GM19240 (cell line): ENCODE measurements around the gene TGM4.
"Not testable (repeated sequence)": the region's sequence is repeated elsewhere in the genome, so short reads cannot be mapped to it uniquely, and the experiment has no call there.

ENCODE experiments used
- DNase-seq: peaks from one replicate; pipeline ENCODE4 v3.0.0; 2011; ENCODE audit warnings: low spot score; ENCODE audit not compliant: insufficient read length

Gene TGM4

DNA sequence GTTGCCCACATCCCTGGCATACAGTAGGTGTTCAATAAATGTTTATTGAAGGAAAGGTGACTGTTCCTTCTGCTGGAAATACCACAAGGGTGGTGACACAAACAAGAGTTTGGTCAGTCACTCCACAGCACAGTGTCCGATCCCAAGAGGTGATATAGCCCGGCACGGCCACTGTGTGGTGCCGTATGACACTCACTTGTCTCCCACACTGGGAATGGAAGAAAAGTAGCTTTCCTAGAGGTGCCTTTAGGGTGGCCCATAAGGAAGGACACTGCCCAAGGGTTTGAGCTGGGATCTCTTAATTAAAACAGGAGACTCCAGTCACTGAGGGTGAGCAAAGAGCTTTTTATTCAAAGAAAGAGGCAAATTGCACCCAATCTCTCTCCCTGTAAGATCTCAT is 40.5 kb downstream of the TGM4 start:
- DNase-seq = no peak

DNA sequence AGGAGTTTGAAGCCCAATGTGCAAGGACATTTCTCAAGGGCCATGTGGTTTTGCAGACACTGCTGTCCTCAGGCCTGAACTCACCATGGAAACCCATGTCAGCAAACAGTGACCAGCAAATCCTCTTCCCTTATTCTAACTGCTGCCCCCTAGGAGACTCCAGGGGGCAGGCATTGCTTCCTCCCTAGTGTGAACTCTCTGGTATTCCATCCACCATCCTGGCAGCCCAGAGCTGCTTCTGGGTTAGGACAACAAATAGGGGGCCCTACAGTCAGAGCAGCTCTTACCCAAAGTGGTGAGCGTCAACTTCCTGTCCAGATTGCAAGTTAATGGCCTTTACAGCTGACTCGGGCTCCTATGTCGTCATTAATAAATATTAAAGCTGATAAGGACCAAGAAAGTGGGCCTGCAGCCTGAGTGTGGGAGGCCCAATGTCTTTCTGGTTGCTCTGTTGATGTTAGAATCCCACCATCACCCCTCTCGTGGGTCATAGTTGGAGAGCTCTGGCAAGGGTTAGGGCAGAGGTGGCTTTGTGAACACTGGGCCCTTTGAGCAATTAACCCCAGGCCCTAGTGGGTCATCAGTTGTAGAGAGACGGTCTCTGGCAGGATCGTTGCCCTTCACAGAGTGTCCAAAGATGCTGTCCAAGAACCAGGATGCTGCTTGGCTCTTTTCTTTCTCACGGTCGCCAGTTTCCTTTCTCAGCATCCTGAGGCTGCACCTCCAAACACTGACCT is 41.5 kb downstream of the TGM4 start:
- DNase-seq = no peak

DNA sequence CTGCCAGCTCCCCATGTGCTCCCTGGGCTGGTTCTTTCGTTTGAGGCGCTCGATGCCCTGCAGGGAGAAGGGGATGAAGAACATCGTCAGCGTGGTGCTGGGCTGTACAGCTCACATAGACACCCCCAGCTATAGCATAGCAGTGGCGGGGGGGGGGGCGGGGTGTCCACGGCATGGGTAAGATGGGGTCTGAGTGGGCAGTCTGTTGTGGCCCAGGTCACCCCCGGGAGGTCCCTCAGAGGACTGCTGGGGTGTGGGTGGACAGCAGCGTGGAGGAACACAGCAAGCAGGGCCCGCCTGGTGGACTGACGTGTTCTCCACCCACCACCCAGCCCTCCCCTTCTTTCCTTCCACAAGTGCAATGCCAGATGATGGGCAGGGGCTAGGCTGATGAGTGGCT is 43.7 kb downstream of the TGM4 start:
- no peak for DNase-seq

DNA sequence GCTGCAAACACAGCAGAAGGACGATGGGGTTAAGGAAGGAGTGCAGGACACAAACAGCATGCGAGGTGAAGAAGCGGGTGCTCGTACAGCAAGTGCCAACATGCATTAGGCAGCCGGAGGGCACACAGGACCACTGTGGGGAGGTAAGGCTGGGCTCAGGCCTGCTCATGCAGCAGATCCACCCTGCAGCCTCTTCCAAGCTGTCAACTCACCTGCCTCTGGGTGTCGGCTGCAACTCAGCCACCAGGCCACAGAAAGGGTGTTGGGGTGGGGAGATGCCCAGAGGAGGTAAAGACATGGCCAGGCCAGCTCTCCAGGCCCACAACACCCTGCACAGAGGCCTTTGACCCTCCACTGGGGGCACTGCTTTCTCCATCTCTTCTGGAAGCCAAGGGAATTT is 44.2 kb downstream of the TGM4 start:
- DNase-seq = no peak

GRCh38 chr3:44920081-44920480 is 45.7 kb downstream of the TGM4 start:
- DNase-seq = no peak

- no peak for DNase-seq
Observed at GRCh38 chr3:44923632-44924456, 49.4 kb downstream of the TGM4 start.

DNA sequence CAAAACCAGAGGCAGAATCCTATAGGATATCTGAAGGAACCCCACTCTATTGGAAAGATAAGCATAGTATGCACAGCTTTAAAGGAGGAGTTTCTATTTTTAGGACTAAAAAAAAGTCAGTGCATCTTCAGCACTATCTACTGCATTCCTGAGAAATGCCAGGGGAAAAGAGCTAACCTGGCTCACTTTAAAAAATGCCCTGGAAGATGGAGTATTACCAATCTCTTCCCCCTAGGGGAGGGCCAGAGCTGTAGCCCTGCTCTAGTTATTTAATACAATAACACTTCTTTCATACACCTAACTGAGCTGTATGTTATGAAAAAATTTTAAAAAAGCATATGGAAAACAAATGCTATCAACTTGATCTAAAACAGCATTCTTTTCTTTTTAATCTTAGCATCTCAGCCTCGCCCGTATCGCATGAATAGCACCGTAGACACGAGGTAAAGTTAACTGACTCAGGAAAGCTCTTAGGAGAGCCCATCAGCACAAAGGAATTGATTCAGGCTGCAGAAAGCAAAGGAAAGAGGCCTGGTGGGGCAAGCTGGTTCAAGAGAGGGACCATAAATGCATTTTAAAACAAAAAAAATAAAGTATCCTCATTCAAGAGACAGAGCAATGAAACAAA is 50.2 kb downstream of the TGM4 start:
- no peak for DNase-seq

DNA sequence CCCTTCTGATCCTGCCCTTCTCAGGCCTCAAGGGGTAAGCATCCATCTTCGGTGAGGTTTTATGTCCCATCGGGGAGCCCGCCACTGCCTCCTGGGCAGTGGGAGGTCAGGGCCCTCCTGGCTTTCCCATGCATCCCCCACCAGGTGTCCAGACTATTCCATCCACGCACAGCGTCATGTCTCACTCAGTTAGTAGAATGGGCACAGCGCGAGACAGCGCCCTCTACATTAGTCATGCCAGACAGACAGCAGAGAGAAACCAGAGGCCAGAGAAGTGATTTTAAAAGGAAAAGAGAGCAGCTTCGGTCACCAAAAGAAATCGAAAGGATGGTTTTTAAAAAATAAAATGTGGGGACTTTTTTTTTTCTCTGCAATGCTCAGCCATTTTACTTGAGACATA is 51.8 kb downstream of the TGM4 start:
- no peak for DNase-seq

GRCh38 chr3:44926921-44927320 is 52.5 kb downstream of the TGM4 start:
- DNase-seq = no peak

- no peak for DNase-seq
Observed at GRCh38 chr3:44927371-44927770, 53.0 kb downstream of the TGM4 start.

GRCh38 chr3:44929782-44930181 is 55.4 kb downstream of the TGM4 start:
- no peak for DNase-seq

- DNase-seq = no peak
Observed at GRCh38 chr3:44930911-44931310, 56.5 kb downstream of the TGM4 start.

- no peak for DNase-seq
Observed at GRCh38 chr3:44931791-44932190, 57.4 kb downstream of the TGM4 start.

- DNase-seq = no peak
Observed at GRCh38 chr3:44932271-44932670, 57.9 kb downstream of the TGM4 start.

- no peak for DNase-seq
Observed at GRCh38 chr3:44932986-44933944, 58.9 kb downstream of the TGM4 start.

GRCh38 chr3:44939581-44940036 is 65.2 kb downstream of the TGM4 start:
- no peak for DNase-seq

DNA sequence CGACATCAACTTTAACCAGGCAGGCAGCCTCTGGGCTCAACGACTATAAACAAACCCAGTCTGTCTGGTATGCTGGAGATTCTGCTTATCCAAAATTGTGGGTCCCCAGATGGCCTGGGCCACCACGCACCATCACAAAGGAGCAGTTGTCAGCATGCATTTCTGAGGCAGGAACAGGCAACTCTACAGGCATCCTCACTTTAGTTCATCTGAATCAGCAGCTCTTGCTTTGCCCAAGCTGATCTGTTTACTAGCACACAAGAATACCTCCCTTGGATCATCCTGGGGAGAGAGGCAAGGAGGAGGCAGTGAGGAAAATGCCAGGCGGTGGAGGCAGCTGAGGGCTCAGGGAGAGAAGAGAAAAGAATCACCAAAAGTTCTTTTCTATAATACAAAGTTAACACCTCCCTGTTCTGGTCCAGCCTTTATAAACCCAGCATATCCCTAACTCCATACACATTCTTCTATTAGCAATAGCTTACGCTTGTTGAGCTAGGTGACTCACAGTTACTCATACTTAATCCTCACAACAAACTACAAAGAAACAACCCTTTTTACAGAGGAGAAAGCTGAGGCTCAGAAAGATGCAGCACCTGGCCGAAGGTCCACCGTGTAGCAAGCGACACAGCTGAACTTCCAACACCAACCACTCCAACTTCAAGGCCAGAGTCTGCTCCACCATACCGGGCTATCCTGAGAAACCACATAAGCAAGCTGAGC is 68.0 kb downstream of the TGM4 start:
- no peak for DNase-seq

GRCh38 chr3:44948239-44948638 is 73.8 kb downstream of the TGM4 start:
- no peak for DNase-seq

DNA sequence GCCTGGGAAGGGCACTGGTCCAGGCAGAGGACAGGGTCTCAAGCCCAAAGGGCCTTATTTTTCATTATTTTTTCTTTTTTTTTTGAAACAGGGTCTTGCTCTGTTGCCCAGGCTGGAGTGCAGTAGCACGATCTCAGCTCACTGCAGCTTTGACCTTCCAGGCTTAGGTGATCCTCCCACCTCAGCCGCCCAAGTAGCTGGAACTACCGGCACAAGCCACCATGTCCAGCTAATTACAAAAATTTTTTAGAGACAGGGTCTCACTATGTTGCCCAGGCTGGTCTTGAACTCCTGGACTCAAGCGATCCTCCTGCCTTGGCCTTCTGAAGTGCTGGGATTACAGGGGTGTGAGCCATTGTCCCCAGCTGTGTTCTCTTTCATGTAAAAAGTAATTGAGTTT is 75.4 kb downstream of the TGM4 start:
- DNase-seq = not testable (repeated sequence)

DNA sequence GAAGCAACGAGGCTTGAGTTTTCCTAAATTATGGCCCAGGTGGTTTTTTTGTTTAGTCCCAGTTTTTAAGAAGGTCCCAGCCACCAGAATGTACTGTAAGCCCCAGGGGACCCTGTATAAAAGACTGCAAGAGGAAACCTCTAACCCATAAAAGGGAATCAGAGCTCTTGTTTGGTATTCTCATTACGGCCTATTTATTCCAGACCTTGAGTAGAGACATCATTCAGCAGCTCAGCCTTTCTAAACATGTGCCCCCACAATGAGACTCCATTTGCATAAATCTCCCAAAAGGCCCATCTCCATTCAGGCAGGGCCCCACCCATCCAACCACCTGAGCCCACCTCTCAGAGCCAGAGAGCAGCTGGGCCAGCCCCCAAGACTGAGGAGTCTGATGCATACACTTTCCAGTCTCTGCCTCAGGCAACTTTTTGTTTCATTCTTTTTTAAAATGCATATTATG is 75.9 kb downstream of the TGM4 start:
- no peak for DNase-seq
